HEK293 (cell line): ENCODE results near the gene TEFM.

ENCODE experiments used
- CTCF ChIA-PET: fragments of 350-600 bp; formaldehyde crosslinking; extraction: SDS; loops from one replicate; lab custom pipeline; 2021; ENCODE audit warnings: antibody characterized with exemption; lab: Yijun Ruan, JAX
- POLR2A ChIA-PET: fragments of 300-600 bp; formaldehyde crosslinking; extraction: SDS; loops from one replicate; lab custom pipeline; 2020; ENCODE audit warnings: antibody characterized with exemption, inconsistent platforms; lab: Yijun Ruan, JAX
- H3K27ac ChIP-seq: fragments of 200-500 bp; sonication (Bioruptor generic); 2 replicates; pipeline ENCODE4 v1.5.1; 2014; ENCODE audit warnings: low read depth, low read length, control low read depth, inconsistent platforms; ENCODE audit errors: extremely low read depth
- H3K36me3 ChIP-seq, 2 experiments: fragments of 200-500 bp in 1 of 2; sonication (Bioruptor generic) in 1 of 2; 1 replicate in 1 of 2; 2 replicates in 1 of 2; pipeline ENCODE4 v1.5.1; 2014 to 2017; ENCODE audit warnings: inconsistent platforms in 2 of 2, low read length in 2 of 2; ENCODE audit not compliant: control insufficient read depth in 2 of 2, insufficient read depth in 1 of 2
- H3K4me1 ChIP-seq: fragments of 200-500 bp; sonication (Bioruptor generic); 2 replicates; pipeline ENCODE4 v1.5.1; 2014; ENCODE audit warnings: mild to moderate bottlenecking, low read length, inconsistent platforms; ENCODE audit not compliant: control insufficient read depth, insufficient read depth
- H3K4me3 ChIP-seq: 2 replicates; pipeline ENCODE4 v1.5.1; 2011; ENCODE audit warnings: low read depth, mild to moderate bottlenecking, control low read depth, low read length, moderate library complexity
- H3K9me3 ChIP-seq: fragments of 200-500 bp; sonication (Bioruptor generic); 2 replicates; pipeline ENCODE4 v1.5.1; 2014; ENCODE audit warnings: low read depth, low read length, inconsistent platforms; ENCODE audit not compliant: control insufficient read depth, insufficient read depth
- BCL6B ChIP-seq: fragments of 450-650 bp; formaldehyde crosslinking; IDR thresholded peaks from 2 replicates; pipeline ENCODE4 v1.5.1; 2017; ENCODE audit warnings: missing biosample characterization, missing genetic modification characterization
- INSM2 ChIP-seq: fragments of 450-650 bp; formaldehyde crosslinking; IDR thresholded peaks from 2 replicates; pipeline ENCODE4 v1.5.1; 2016; ENCODE audit warnings: missing biosample characterization, missing genetic modification characterization
- KLF1 ChIP-seq: fragments of 450-650 bp; formaldehyde crosslinking; IDR thresholded peaks from 2 replicates; pipeline ENCODE4 v1.5.1; 2016; ENCODE audit warnings: missing biosample characterization, missing genetic modification characterization
- PBX3 ChIP-seq: sonication (generic); formaldehyde crosslinking; IDR thresholded peaks from 2 replicates; pipeline ENCODE4 v1.8.1; 2022; ENCODE audit warnings: mild to moderate bottlenecking, moderate library complexity, missing genetic modification reagents
- SCRT2 ChIP-seq: fragments of 450-650 bp; formaldehyde crosslinking; IDR thresholded peaks from 2 replicates; pipeline ENCODE4 v1.5.1; 2016; ENCODE audit warnings: missing biosample characterization, missing genetic modification characterization
- SP3 ChIP-seq: fragments of 450-650 bp; formaldehyde crosslinking; IDR thresholded peaks from 2 replicates; pipeline ENCODE4 v1.5.1; 2016; ENCODE audit warnings: missing biosample characterization, missing genetic modification characterization
- SP7 ChIP-seq: fragments of 450-650 bp; formaldehyde crosslinking; IDR thresholded peaks from 2 replicates; pipeline ENCODE4 v1.5.1; 2016; ENCODE audit warnings: missing biosample characterization, missing genetic modification characterization
- TRIM28 ChIP-seq: IDR thresholded peaks from 2 replicates; pipeline ENCODE4 v1.6.1; 2011; ENCODE audit warnings: low read length, control low read depth, borderline replicate concordance
- ZBTB1 ChIP-seq: fragments of 450-650 bp; formaldehyde crosslinking; IDR thresholded peaks from 2 replicates; pipeline ENCODE4 v1.5.1; 2016; ENCODE audit warnings: missing biosample characterization, missing genetic modification characterization
- ZBTB20 ChIP-seq: fragments of 450-650 bp; formaldehyde crosslinking; IDR thresholded peaks from 2 replicates; pipeline ENCODE4 v1.5.1; 2016; ENCODE audit warnings: missing biosample characterization, missing genetic modification characterization
- ZBTB48 ChIP-seq: fragments of 450-650 bp; formaldehyde crosslinking; IDR thresholded peaks from 2 replicates; pipeline ENCODE4 v1.5.1; 2016; ENCODE audit warnings: missing biosample characterization, missing genetic modification characterization
- ZBTB49 ChIP-seq: fragments of 450-650 bp; formaldehyde crosslinking; IDR thresholded peaks from 2 replicates; pipeline ENCODE4 v1.5.1; 2016; ENCODE audit warnings: missing biosample characterization, missing genetic modification characterization, low read depth
- ZEB2 ChIP-seq: fragments of 450-650 bp; formaldehyde crosslinking; IDR thresholded peaks from 2 replicates; pipeline ENCODE4 v1.5.1; 2016; ENCODE audit warnings: missing biosample characterization, missing genetic modification characterization
- ZFP3 ChIP-seq: fragments of 450-650 bp; formaldehyde crosslinking; IDR thresholded peaks from 2 replicates; pipeline ENCODE4 v1.5.1; 2016; ENCODE audit warnings: low read depth, missing biosample characterization, missing genetic modification characterization
- ZNF184 ChIP-seq: fragments of 450-650 bp; IDR thresholded peaks from 2 replicates; pipeline ENCODE4 v1.5.1; 2018; ENCODE audit warnings: missing biosample characterization, mild to moderate bottlenecking, missing genetic modification characterization
- ZNF23 ChIP-seq: fragments of 450-650 bp; formaldehyde crosslinking; IDR thresholded peaks from 2 replicates; pipeline ENCODE4 v1.5.1; 2016; ENCODE audit warnings: missing biosample characterization, missing genetic modification characterization, borderline replicate concordance
- ZNF239 ChIP-seq: fragments of 450-650 bp; formaldehyde crosslinking; IDR thresholded peaks from 2 replicates; pipeline ENCODE4 v1.5.1; 2016; ENCODE audit warnings: missing biosample characterization, missing genetic modification characterization
- ZNF302 ChIP-seq: fragments of 450-650 bp; formaldehyde crosslinking; IDR thresholded peaks from 2 replicates; pipeline ENCODE4 v1.5.1; 2016; ENCODE audit warnings: missing biosample characterization, missing genetic modification characterization, low read depth
- ZNF394 ChIP-seq: fragments of 450-650 bp; formaldehyde crosslinking; IDR thresholded peaks from 2 replicates; pipeline ENCODE4 v1.5.1; 2016; ENCODE audit warnings: missing biosample characterization, missing genetic modification characterization, mild to moderate bottlenecking, moderate library complexity, borderline replicate concordance
- ZNF48 ChIP-seq: fragments of 450-650 bp; formaldehyde crosslinking; IDR thresholded peaks from 2 replicates; pipeline ENCODE4 v1.5.1; 2016; ENCODE audit warnings: missing biosample characterization, missing genetic modification characterization
- ZNF560 ChIP-seq: fragments of 450-650 bp; formaldehyde crosslinking; IDR thresholded peaks from 2 replicates; pipeline ENCODE4 v1.5.1; 2017; ENCODE audit warnings: missing biosample characterization, missing genetic modification characterization, borderline replicate concordance
- ZNF580 ChIP-seq: fragments of 450-650 bp; formaldehyde crosslinking; IDR thresholded peaks from 2 replicates; pipeline ENCODE4 v1.5.1; 2016; ENCODE audit warnings: missing biosample characterization, missing genetic modification characterization
- ZNF624 ChIP-seq: fragments of 450-650 bp; formaldehyde crosslinking; IDR thresholded peaks from 2 replicates; pipeline ENCODE4 v1.5.1; 2017; ENCODE audit warnings: missing biosample characterization, missing genetic modification characterization
- ZNF792 ChIP-seq: fragments of 450-650 bp; formaldehyde crosslinking; IDR thresholded peaks from 2 replicates; pipeline ENCODE4 v1.5.1; 2016; ENCODE audit warnings: missing biosample characterization, missing genetic modification characterization
- ZSCAN4 ChIP-seq: fragments of 450-650 bp; formaldehyde crosslinking; IDR thresholded peaks from 2 replicates; pipeline ENCODE4 v1.5.1; 2017; ENCODE audit warnings: missing biosample characterization, missing genetic modification characterization

Gene TEFM

GRCh38 chr17:30897311-30897710 lies 8.7 kb downstream of the TEFM start:
- no peak overlapping the region for H3K4me3 ChIP-seq
- no peaks in the 10 kb centered on the region for H3K4me1 ChIP-seq
- ChIA-PET CTCF (interaction anchor here (0.6 kb wide), 1 partner anchor 12 kb away, joined by 3 read pairs; no protein-coding TSS in a partner anchor), POLR2A (interaction anchor here (1.0 to 1.2 kb wide), 2 partner anchors 9 to 20 kb away, joined by 4 to 7 read pairs; partner anchors contain the start of gene TEFM)
- H3K27ac ChIP-seq, result no peak overlapping the region
- H3K36me3 ChIP-seq, result peaks cover 87 to 89% of the 10 kb centered on the region in 2 experiments
- no peak for TF ChIP-seq KLF1 (tag by site-specific recombination)
- TF ChIP-seq ZNF302 (tag by site-specific recombination), result no peak
- TF ChIP-seq ZNF23, result no peak
- TF ChIP-seq SP7, result no peak
- no peak for TF ChIP-seq SP3
- TF ChIP-seq ZBTB48, result no peak
- no peaks in the 10 kb centered on the region for H3K9me3 ChIP-seq

GRCh38 chr17:30894236-30894635 lies 11.8 kb downstream of the TEFM start:
- POLR2A ChIA-PET, result interaction anchor here (0.7 kb wide), 1 partner anchor 9 kb away, joined by 8 read pairs; no protein-coding TSS in a partner anchor
- Histone ChIP-seq H3K36me3 (peaks cover 88 to 90% of the 10 kb centered on the region in 2 experiments), H3K9me3 (no peaks in the 10 kb centered on the region), H3K27ac (no peak overlapping the region), H3K4me3 (no peak overlapping the region), H3K4me1 (no peaks in the 10 kb centered on the region)
- TF ChIP-seq ZBTB1 (no peak), TRIM28 (no peak), ZNF624 (tag by site-specific recombination) (no peak), ZNF48 (tag by site-specific recombination) (no peak)
- CTCF ChIA-PET, result interaction anchor here (0.9 to 1.4 kb wide), 3 partner anchors 10 to 479 kb away, joined by 3 to 9 read pairs (median 4); partner anchors contain the start of gene CRLF3

GRCh38 chr17:30886187-30886586 lies 19.9 kb downstream of the TEFM start:
- H3K9me3 ChIP-seq, result no peaks in the 10 kb centered on the region
- ChIA-PET POLR2A (interaction anchor here (1.3 kb wide), 1 partner anchor 10 kb away, joined by 3 read pairs; no protein-coding TSS in a partner anchor), CTCF (interaction anchor here (0.6 kb wide), 1 partner anchor 14 kb away, joined by 3 read pairs; no protein-coding TSS in a partner anchor)
- H3K4me3 ChIP-seq, result no peak overlapping the region
- no peaks in the 10 kb centered on the region for H3K4me1 ChIP-seq
- H3K27ac ChIP-seq, result no peak overlapping the region
- H3K36me3 ChIP-seq, result peaks cover 54 to 87% of the 10 kb centered on the region in 2 experiments
- TF ChIP-seq SCRT2 (tag by site-specific recombination) (no peak), ZBTB49 (tag by site-specific recombination) (no peak), KLF1 (tag by site-specific recombination) (no peak), ZNF184 (tag by site-specific recombination) (no peak), ZBTB20 (tag by site-specific recombination) (no peak), ZSCAN4 (no peak), ZNF580 (tag by site-specific recombination) (no peak), ZNF394 (tag by site-specific recombination) (peak; percentile 93), PBX3 (CRISPR knock-in tag) (no peak), ZNF239 (no peak), BCL6B (tag by site-specific recombination) (no peak), ZFP3 (no peak), ZEB2 (tag by site-specific recombination) (no peak), ZNF560 (tag by site-specific recombination) (no peak), INSM2 (tag by site-specific recombination) (no peak), ZNF792 (tag by site-specific recombination) (no peak)
